GM12801 (cell line): ENCODE data around the gene USP34.

Source experiments
- CTCF ChIP-seq: IDR thresholded peaks from one replicate; pipeline ENCODE4 v1.5.1; 2011; ENCODE audit warnings: control low read depth; ENCODE audit not compliant: insufficient read length; ENCODE audit errors: extremely low read depth

USP34 gene

GRCh38 chr2:61465045-61465444, 5.8 kb downstream of the USP34 start:
- no peak for TF ChIP-seq CTCF

GRCh38 chr2:61463769-61464475, 7.0 kb downstream of the USP34 start:
- TF ChIP-seq CTCF = no peak

GRCh38 chr2:61461404-61461803, 9.5 kb downstream of the USP34 start:
- no peak for TF ChIP-seq CTCF

- no peak for TF ChIP-seq CTCF
Observed at GRCh38 chr2:61460163-61460562, 10.7 kb downstream of the USP34 start.

- TF ChIP-seq CTCF = no peak
Observed at GRCh38 chr2:61456746-61457420, 14.0 kb downstream of the USP34 start.

- TF ChIP-seq CTCF = no peak
Observed at GRCh38 chr2:61456070-61456745, 14.7 kb downstream of the USP34 start.

GRCh38 chr2:61454383-61454782, 16.5 kb downstream of the USP34 start:
- TF ChIP-seq CTCF = no peak
